Tracheal epithelial cell (primary cell): ENCODE results near the gene SNRNP40. TPM values are rescaled to one million over a fixed set of nuclear protein-coding genes. Genes with fewer than 3 reads are reported as not detected.

Experiments
- total RNA-seq: library from RNA; depleted of rRNA; stranded (reverse); fragments of >200 nt; gene quantifications from 2 replicates; pipeline ENCODE4 v1.2.1, GENCODE V29; 2014

The SNRNP40 gene
- 80.0 and 123 TPM in 2 replicates for total RNA-seq

DNA sequence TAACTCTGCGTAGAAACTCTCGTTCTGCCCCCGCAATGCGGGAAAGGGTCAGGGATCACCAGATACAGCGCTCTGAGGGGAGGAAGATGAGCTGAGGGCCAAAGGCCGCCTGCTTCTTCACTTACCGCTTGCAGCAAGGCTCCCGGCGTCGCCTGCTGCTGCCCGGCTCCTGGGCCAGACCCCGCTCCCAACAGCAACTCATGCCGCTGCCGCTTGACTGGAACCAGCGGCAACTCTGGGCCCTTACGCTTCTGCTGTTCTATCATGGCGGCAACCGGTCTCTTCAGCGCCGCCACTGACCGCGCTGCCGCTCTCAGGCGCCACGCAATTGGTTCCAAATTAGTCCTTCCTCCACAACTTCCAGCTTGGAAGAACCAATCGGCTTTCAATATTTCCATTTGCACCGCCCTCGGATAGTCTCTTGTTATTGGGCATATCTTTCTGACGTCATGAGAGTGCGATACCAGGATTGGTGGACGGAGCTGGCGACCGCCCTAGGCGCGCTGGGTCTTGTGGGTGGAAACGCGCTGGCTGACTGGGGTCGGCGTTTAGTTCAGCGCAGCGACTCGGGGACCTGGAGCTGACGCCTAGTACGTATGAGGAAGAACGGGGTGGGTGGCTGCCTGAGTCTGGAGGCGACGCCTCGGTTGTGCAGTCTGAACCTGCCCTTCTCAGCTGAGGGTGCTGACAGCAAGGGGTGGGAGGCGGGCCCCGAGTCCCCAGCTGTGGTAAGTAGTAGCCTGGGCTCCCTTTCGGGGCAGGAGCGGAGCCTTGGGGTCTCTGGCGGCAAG, at the start of gene SNRNP40, which contains the start of gene ZCCHC17:
SNRNP40 (minus strand) TSS at position 303 of the 791 bp plus-strand sequence; CDS start at position 266, 37 bp downstream.
ZCCHC17 (plus strand) TSS at position 547 of the 791 bp plus-strand sequence. CDS start 13,067 bp downstream, outside the sequence.

DNA sequence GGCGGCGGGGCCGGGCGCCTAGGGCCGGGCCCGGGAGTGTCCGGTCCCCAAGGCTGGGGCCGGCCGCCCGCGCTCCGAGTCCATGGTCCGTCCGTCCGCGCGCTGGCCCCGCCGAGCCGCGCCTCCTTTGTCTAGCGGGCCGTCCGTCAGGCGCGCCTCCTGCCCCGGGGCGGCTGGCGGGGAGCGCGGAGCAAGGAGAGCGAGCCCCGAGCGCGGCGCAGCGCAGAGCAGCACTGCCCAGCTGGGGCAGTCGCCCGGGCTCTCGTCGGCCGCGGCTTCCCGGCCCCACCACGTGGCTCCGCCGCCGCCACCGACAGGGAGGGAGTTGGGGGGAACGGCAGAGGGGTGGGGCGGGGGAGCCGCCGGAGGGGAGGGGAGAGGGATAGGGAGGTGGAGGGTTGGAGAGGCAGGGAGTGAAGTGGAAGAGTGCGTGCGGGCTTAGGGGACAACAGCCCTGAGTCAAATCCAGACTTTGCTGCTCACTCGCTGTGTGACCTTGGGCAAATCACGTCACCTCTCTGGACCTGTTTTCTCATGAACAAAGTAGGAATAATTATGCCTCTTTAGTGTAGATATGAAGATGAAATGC, 56.8 kb downstream of the SNRNP40 start, which contains the start of gene NKAIN1:
NKAIN1 (minus strand) TSS at position 235 of the 589 bp plus-strand sequence. CDS start 340 bp downstream, outside the sequence.

Other genes starting within 250 kb of the SNRNP40 start
- gene PUM1, start 231.1 kb downstream of the SNRNP40 start, total RNA-seq, result 55.2 and 81.7 TPM in 2 replicates
- gene NKAIN1, start 56.9 kb downstream of the SNRNP40 start, total RNA-seq, result 0.24 TPM in 1 of 2 replicates, not detected in the other
- gene ZCCHC17, start 244 bp upstream of the SNRNP40 start, total RNA-seq, result 31.1 and 33.3 TPM in 2 replicates
- 17.1 TPM in 1 of 2 replicates, not detected in the other for gene FABP3, start 76.3 kb upstream of the SNRNP40 start, total RNA-seq
- 36.4 and 44.8 TPM in 2 replicates for gene SERINC2, start 116.4 kb upstream of the SNRNP40 start, total RNA-seq